Body of pancreas (tissue), 4 donors: ENCODE measurements around the gene WWOX. TPM values are rescaled to one million over a fixed set of nuclear protein-coding genes. Genes with fewer than 3 reads are reported as not detected.

ENCODE experiments used
- ATAC-seq: fragments of 150-250 bp; one replicate; pipeline ENCODE4 v1.9.1; 2016
- DNase-seq, 4 donors: peaks; one replicate each; pipeline ENCODE4 v3.0.0-alpha.2; 2019
- H3K27ac ChIP-seq, 4 donors: fragments of 200-600 bp; sonication (generic); 1 replicate in 3 of 4; 2 replicates in 1 of 4; pipeline versions ENCODE4 v1.5.1 to v1.6.1; 2016 to 2019; ENCODE audit warnings: mild to moderate bottlenecking in 1 of 4, mixed read lengths in 1 of 4, moderate library complexity in 1 of 4
- H3K27me3 ChIP-seq, 2 donors: fragments of 200-600 bp; sonication (generic); one replicate each; pipeline ENCODE4 v1.6.0; 2016; ENCODE audit warnings: mild to moderate bottlenecking in 1 of 2
- H3K36me3 ChIP-seq, 2 donors: fragments of 200-600 bp; sonication (generic); replicated peaks in 1 of 2; 2 replicates each; pipeline ENCODE4 v1.5.1; 2016; ENCODE audit warnings: low read depth in 2 of 2; ENCODE audit not compliant: insufficient read depth in 1 of 2
- H3K4me1 ChIP-seq: fragments of 200-600 bp; sonication (generic); one replicate; pipeline ENCODE4 v1.6.0; 2016
- H3K4me3 ChIP-seq, 2 donors: fragments of 200-600 bp; sonication (generic); 1 replicate in 1 of 2; 2 replicates in 1 of 2; pipeline ENCODE4 v1.5.1; 2016 to 2019
- H3K9me3 ChIP-seq, 3 donors: fragments of 200-600 bp; sonication (generic); 1 replicate in 2 of 3; 2 replicates in 1 of 3; pipeline ENCODE4 v1.5.1; 2016
- POLR2A ChIP-seq, 3 donors: fragments of 450-650 bp; IDR thresholded peaks; one replicate each; pipeline ENCODE4 v1.6.1; 2016; ENCODE audit warnings: antibody characterized with exemption in 3 of 3, mild to moderate bottlenecking in 2 of 3
- WGBS, 2 donors: methylation state at CpG; one replicate each; pipeline ENCODE4 v1.1.5; 2017; 5-methylcytosine and 5-hydroxymethylcytosine counted together
- intact Hi-C: fragments of 100-400 bp; cut with DNase I; formaldehyde crosslinking; loops from one replicate; pipeline ENCODE4 v1.15.1; 2023
- total RNA-seq, 2 donors: library from RNA; depleted of rRNA; stranded (reverse); fragments of >200 nt; gene quantifications; one replicate each; pipeline ENCODE4 v1.1.0, GENCODE V29; 2016
- TF ChIP-seq, protein P1 (sequence below), 7 experiments: fragments of 450-650 bp in 4 of 7; fragments of 200-600 bp in 3 of 7; sonication (generic) in 3 of 7; IDR thresholded peaks; one replicate each; pipeline ENCODE4 v1.5.1; 2016 to 2019; ENCODE audit warnings: antibody characterized with exemption in 7 of 7

Gene WWOX
- total RNA-seq, 2 donors from 2014 or later = 52.7 to 67.2 TPM

DNA sequence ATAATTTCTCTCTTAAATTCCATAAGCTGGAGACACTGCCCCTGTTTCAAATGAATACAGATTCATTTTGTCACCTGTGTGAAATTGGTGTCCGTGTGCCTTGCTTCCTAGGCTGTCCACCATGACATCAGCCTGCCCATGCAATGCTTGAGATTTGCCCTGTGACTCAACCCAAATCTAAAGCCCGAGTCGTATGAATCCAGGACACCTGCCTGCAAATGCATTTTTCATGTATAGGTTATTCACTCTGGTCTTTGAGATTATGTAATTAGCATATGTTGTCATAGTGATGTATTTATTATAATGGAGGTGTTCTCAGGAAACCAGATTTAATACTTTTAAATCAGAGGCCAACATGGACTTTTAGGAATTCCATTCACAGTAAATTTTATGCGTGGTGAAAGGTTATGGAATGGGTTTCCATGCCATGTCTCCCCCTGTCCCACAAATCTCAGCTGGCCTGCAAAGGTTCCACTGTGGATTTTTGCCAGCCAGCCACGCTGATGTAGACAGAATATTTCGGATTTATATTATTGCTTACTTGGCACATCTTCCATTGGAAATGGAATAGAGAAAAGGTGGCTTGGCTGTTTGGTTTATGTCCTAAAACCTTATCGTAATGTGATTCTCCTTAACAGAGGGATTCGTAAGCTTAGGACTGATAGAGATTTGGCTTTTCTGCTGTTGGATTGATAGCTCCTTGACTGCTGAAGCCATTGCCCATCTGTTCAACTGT is 551.1 kb downstream of the WWOX start:
- Histone ChIP-seq H3K9me3 (no peaks in the 10 kb centered on the region), H3K36me3 (no peaks in the 10 kb centered on the region), H3K27ac (no peak overlapping the region), H3K4me1 (peaks cover 9% of the 10 kb centered on the region), H3K4me3 (no peak overlapping the region), H3K27me3 (no peaks in the 10 kb centered on the region)
- TF ChIP-seq, protein P1, sequence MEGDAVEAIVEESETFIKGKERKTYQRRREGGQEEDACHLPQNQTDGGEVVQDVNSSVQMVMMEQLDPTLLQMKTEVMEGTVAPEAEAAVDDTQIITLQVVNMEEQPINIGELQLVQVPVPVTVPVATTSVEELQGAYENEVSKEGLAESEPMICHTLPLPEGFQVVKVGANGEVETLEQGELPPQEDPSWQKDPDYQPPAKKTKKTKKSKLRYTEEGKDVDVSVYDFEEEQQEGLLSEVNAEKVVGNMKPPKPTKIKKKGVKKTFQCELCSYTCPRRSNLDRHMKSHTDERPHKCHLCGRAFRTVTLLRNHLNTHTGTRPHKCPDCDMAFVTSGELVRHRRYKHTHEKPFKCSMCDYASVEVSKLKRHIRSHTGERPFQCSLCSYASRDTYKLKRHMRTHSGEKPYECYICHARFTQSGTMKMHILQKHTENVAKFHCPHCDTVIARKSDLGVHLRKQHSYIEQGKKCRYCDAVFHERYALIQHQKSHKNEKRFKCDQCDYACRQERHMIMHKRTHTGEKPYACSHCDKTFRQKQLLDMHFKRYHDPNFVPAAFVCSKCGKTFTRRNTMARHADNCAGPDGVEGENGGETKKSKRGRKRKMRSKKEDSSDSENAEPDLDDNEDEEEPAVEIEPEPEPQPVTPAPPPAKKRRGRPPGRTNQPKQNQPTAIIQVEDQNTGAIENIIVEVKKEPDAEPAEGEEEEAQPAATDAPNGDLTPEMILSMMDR (IDR thresholded peaks at IDR 0.05) = no peak
- TF ChIP-seq POLR2A (IDR thresholded peaks at IDR 0.05) = no peak
- intact Hi-C loops = no loop called here
- whole genome bisulfite sequencing, 2 donors = 87% methylated on average over 8 of the region's 8 CpGs
- DNase-seq (no peak), ATAC-seq (no peak)

DNA sequence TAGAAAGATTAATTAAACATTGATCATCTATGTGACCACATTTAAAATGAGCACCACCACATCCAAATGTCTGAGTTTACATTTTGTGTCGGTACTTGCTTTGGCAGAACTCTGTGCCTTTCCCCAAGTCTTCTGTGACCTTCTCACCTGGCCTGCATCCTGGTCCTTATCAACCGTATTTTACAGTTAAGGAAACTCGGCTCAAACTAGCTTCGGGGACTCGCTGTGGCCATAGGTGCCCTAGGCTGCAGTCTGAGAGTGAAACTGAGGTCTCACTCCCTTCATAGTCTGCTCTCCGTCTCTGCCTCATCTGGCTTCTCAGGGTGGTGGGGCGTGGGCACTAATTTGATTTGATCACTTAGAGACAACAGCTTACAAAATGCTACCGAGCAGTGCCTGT is 555.5 kb downstream of the WWOX start:
- ATAC-seq (no peak), DNase-seq (peak in 1 of 4 donors; percentile 9)
- Histone ChIP-seq H3K27ac (no peak overlapping the region), H3K4me3 (no peak overlapping the region), H3K9me3 (no peaks in the 10 kb centered on the region), H3K36me3 (no peaks in the 10 kb centered on the region), H3K4me1 (peaks cover 17% of the 10 kb centered on the region), H3K27me3 (no peaks in the 10 kb centered on the region)
- intact Hi-C loops = no loop called here
- WGBS, 2 donors = 36 to 45% methylated on average over 8 of the region's 8 CpGs
- TF ChIP-seq POLR2A (IDR thresholded peaks at IDR 0.05) = no peak
- TF ChIP-seq, protein P1 (IDR thresholded peaks at IDR 0.05) = no peak

DNA sequence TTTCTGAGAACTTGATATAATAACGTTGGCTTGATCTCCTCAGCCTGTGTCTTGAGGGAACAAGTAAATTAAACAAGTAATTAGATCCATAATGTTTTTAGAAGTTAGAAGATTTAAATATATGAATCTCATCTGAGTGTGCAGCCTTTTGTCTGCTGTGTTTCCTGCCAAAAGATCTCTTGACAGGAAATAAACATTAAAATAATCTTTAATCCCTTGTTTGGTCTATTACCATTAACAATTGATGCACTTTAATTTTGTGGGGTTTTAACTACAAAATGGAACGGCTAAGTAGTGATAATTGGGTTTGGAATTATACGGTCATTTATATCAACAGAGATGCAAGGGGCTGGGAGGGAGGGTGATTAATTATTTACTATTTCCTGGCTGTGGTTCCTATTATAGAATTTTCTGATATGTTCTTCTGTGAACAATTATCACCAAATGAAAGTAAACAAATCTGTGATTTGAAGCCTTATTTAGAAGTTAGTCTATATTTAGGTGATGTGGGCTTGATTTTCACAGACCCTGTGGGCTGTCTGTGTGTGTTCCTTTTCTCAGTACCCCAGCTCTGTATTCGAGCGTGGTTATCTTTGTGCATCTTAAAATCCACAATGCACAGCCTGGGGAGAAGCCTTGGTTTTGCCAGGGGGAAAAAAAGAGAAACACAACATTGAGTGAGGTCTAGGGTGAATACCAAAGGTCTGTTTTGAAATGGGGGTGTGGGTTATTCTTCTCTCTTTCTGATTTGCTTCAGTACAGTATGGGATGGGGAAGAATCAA is 556.1 kb downstream of the WWOX start:
- no peak overlapping the region for H3K27ac ChIP-seq
- no peaks in the 10 kb centered on the region for H3K27me3 ChIP-seq
- intact Hi-C loops = no loop called here
- 5 to 19% methylated on average over 5 of the region's 5 CpGs for WGBS, 2 donors
- H3K4me3 ChIP-seq = no peak overlapping the region
- H3K4me1 ChIP-seq = peaks cover 17% of the 10 kb centered on the region
- no peak for TF ChIP-seq POLR2A (IDR thresholded peaks at IDR 0.05)
- TF ChIP-seq, protein P1 (IDR thresholded peaks at IDR 0.05) = no peak
- DNase-seq (no peak), ATAC-seq (no peak)
- no peaks in the 10 kb centered on the region for H3K36me3 ChIP-seq
- H3K9me3 ChIP-seq = no peaks in the 10 kb centered on the region

DNA sequence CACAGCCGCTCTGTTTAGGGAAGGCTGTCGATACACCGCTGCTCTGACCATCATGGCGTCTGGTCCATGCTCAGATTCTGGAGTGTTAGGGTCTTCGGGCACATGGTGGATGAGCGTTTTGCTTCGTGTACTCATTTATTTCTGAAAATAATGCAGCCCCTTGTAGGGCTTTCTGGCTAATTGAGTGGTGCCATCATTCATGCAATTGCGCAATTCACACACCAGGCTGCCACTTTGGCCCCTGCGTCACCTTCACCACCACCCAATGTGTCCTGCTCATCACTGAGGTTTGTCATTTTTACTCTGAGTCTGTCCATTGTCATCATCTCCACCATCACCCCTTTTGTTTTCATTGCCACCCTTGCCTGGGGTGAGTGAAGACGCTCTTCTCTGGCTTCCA is 557.4 kb downstream of the WWOX start:
- Histone ChIP-seq H3K4me1 (peaks cover 17% of the 10 kb centered on the region), H3K27me3 (no peaks in the 10 kb centered on the region), H3K9me3 (no peaks in the 10 kb centered on the region), H3K4me3 (no peak overlapping the region), H3K36me3 (no peaks in the 10 kb centered on the region), H3K27ac (no peak overlapping the region)
- ATAC-seq = no peak
- TF ChIP-seq, protein P1 (IDR thresholded peaks at IDR 0.05) = no peak
- no peak for TF ChIP-seq POLR2A (IDR thresholded peaks at IDR 0.05)
- intact Hi-C loops = no loop called here
- no peak for DNase-seq
- WGBS, 2 donors = 85 to 86% methylated on average over 10 of the region's 10 CpGs
